ENCODE data around the gene APBA1. TPM values are rescaled to one million over a fixed set of nuclear protein-coding genes. Genes with fewer than 3 reads are reported as not detected.

The APBA1 gene
- total and polyA plus RNA-seq, 2 donors (not counting 1 experiment from before 2014, with no cell fraction given): 0.01 to 0.05 TPM

GRCh38 chr9:69386651-69387050, 285.5 kb downstream of the APBA1 start:
- H3K27me3 ChIP-seq (replicated peaks in 1 of 4; ENCODE audit: control extremely low read depth in 1 of 4, control insufficient read depth in 3 of 4, insufficient read depth in 4 of 4, low read length in 3 of 4): no peaks in the 10 kb centered on the region
- H3K4me1 Mint-ChIP-seq: no peaks in the 10 kb centered on the region
- H3K9me3 ChIP-seq (ENCODE audit: control extremely low read depth in 1 of 3, control insufficient read depth in 2 of 3, insufficient read depth in 1 of 3, low read length in 2 of 3): no peaks in the 10 kb centered on the region
- no peak overlapping the region for H3K4me3 ChIP-seq (ENCODE audit: control extremely low read depth in 1 of 5, extremely low read depth in 1 of 5, insufficient read depth in 1 of 5, low read depth in 2 of 5, low read length in 4 of 5)
- DNase-seq: no peak
- no peak overlapping the region for H2AFZ ChIP-seq (ENCODE audit: insufficient read depth, low read depth, low read length, poor library complexity, severe bottlenecking)
- H3K9me3 Mint-ChIP-seq (ENCODE audit: insufficient read depth): no peaks in the 10 kb centered on the region
- no peaks in the 10 kb centered on the region for H4K20me1 ChIP-seq (ENCODE audit: control insufficient read depth, insufficient read depth, low read length, poor library complexity, severe bottlenecking)
- CTCF ChIA-PET: no interaction called here
- H3K36me3 ChIP-seq (replicated peaks in 1 of 2; ENCODE audit: control extremely low read depth in 1 of 2, control insufficient read depth in 1 of 2, extremely low read depth in 1 of 2, insufficient read depth in 2 of 2, low read length in 1 of 2): no peaks in the 10 kb centered on the region
- no peak overlapping the region for H3K27ac ChIP-seq (ENCODE audit: low read length in 2 of 2)
- no peak overlapping the region for H3K27ac Mint-ChIP-seq
- H3K27me3 Mint-ChIP-seq: peaks cover 10% of the 10 kb centered on the region
- no peak overlapping the region for H3K4me2 ChIP-seq (replicated peaks; ENCODE audit: low read depth, low read length, poor library complexity, severe bottlenecking)
- ATAC-seq (ENCODE audit: low read depth): no peak
- intact Hi-C loops (cut with micrococcal nuclease): no loop called here
- POLR2A ChIA-PET: no interaction called here
- 88% methylated on average over 4 of the region's 4 CpGs for WGBS (ENCODE audit: insufficient coverage)
- H3K4me1 ChIP-seq (ENCODE audit: control insufficient read depth in 2 of 2, insufficient read depth in 2 of 2, low read length in 2 of 2): no peaks in the 10 kb centered on the region
- H3K4me3 Mint-ChIP-seq: no peak overlapping the region
- H3K79me2 ChIP-seq (ENCODE audit: control insufficient read depth, insufficient read depth, low read length): no peaks in the 10 kb centered on the region
- no peak overlapping the region for H3K9ac ChIP-seq (ENCODE audit: low read length)
- TF ChIP-seq EZH2 (IDR thresholded peaks at IDR 0.05; ENCODE audit: borderline replicate concordance, insufficient read depth, low read depth, low read length, poor library complexity, severe bottlenecking) (no peak), CTCF (IDR thresholded peaks at IDR 0.05) (no peak)

- no peak overlapping the region for H3K27ac Mint-ChIP-seq
- intact Hi-C loops (cut with micrococcal nuclease): no loop called here
- Histone ChIP-seq H3K4me1 (ENCODE audit: control insufficient read depth in 2 of 2, insufficient read depth in 2 of 2, low read length in 2 of 2) (no peaks in the 10 kb centered on the region), H3K27me3 (replicated peaks in 1 of 4; ENCODE audit: control extremely low read depth in 1 of 4, control insufficient read depth in 3 of 4, insufficient read depth in 4 of 4, low read length in 3 of 4) (no peaks in the 10 kb centered on the region), H3K4me2 (replicated peaks; ENCODE audit: low read depth, low read length, poor library complexity, severe bottlenecking) (no peak overlapping the region), H3K79me2 (ENCODE audit: control insufficient read depth, insufficient read depth, low read length) (no peaks in the 10 kb centered on the region), H3K4me3 (ENCODE audit: control extremely low read depth in 1 of 5, extremely low read depth in 1 of 5, insufficient read depth in 1 of 5, low read depth in 2 of 5, low read length in 4 of 5) (no peak overlapping the region), H4K20me1 (ENCODE audit: control insufficient read depth, insufficient read depth, low read length, poor library complexity, severe bottlenecking) (no peaks in the 10 kb centered on the region), H3K36me3 (replicated peaks in 1 of 2; ENCODE audit: control extremely low read depth in 1 of 2, control insufficient read depth in 1 of 2, extremely low read depth in 1 of 2, insufficient read depth in 2 of 2, low read length in 1 of 2) (no peaks in the 10 kb centered on the region), H3K9me3 (ENCODE audit: control extremely low read depth in 1 of 3, control insufficient read depth in 2 of 3, insufficient read depth in 1 of 3, low read length in 2 of 3) (no peaks in the 10 kb centered on the region), H3K27ac (ENCODE audit: low read length in 2 of 2) (no peak overlapping the region), H3K9ac (ENCODE audit: low read length) (no peak overlapping the region), H2AFZ (ENCODE audit: insufficient read depth, low read depth, low read length, poor library complexity, severe bottlenecking) (no peak overlapping the region)
- no peak overlapping the region for H3K4me3 Mint-ChIP-seq
- ChIA-PET CTCF (no interaction called here), POLR2A (no interaction called here)
- no peaks in the 10 kb centered on the region for H3K9me3 Mint-ChIP-seq (ENCODE audit: insufficient read depth)
- peaks cover 10% of the 10 kb centered on the region for H3K27me3 Mint-ChIP-seq
- ATAC-seq (ENCODE audit: low read depth): no peak
- TF ChIP-seq CTCF (IDR thresholded peaks at IDR 0.05) (no peak), EZH2 (IDR thresholded peaks at IDR 0.05; ENCODE audit: borderline replicate concordance, insufficient read depth, low read depth, low read length, poor library complexity, severe bottlenecking) (no peak)
- DNase-seq: no peak
- WGBS (ENCODE audit: insufficient coverage): 79% methylated on average over 2 of the region's 6 CpGs
- H3K4me1 Mint-ChIP-seq: no peaks in the 10 kb centered on the region
Observed at GRCh38 chr9:69385581-69386033, 286.6 kb downstream of the APBA1 start.

Measured in B cell (primary cell).